ENCODE data around the gene SUN2.

GRCh38 chr22:38745676-38746460 lies 9.9 kb downstream of the SUN2 start:
- TF ChIP-seq POLR2A (IDR thresholded peaks at IDR 0.05) (no peak), CTCF (IDR thresholded peaks at IDR 0.05) (no peak)
